Measurements from ENCODE around the gene SLC8A1.
"Not testable (repeated sequence)": the region's sequence is repeated elsewhere in the genome, so short reads cannot be mapped to it uniquely, and the experiment has no call there.

SLC8A1 gene

GRCh38 chr2:40096360-40096759, 355.5 kb downstream of the SLC8A1 start:
- DNase-seq, result no peak

GRCh38 chr2:40095000-40095399, 356.9 kb downstream of the SLC8A1 start:
- DNase-seq, result no peak

DNA sequence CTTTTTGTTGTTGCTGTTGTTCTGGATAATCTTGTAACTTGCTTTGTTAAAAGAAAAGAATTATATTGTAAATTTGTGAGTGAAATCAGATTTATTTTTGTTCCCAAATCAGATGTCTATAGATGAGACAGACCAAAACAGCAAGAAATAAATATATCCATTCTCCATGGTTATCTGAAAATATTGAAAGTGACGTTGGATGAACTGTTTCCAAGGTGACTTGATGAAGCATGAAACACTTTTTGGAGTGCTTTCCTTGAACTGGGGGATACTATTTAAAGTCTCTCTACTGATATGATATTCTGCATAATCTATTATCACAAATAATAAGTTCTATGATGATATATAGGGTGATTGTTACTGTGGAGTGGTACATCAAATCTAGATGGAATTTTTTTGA, 357.4 kb downstream of the SLC8A1 start:
- no peak for DNase-seq

DNA sequence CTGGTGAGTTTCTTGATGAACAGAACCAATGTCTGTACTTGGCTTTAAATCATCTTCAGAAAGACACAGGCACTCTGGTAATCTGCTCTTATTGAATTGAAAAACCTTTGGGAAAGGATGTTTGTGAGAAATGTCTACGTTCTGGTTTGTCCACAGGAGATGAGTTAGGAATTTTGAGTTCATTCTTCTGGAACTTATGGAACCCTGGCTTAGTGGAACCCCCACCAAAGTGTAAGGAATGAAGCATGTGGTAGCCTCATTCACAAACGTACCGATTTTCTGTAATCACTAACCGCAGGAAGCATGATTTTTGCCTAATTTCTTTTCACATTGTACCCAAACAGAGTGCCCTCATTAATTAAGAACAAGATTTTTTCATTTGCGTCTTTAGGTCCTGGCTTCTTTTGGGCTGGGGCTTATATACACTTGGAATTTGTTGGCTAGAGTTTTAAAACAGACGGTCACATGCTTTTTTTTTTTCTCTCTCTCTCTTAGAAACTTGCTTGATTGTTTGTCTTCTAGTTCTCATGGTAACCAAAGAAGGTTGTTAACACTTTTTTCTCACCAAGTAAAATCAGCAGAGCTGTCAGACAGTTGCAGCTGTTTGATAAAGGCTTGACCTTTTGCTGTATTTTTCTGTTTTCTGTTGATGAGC, 358.7 kb downstream of the SLC8A1 start:
- DNase-seq, result no peak

- DNase-seq, result no peak
Measured at GRCh38 chr2:40090044-40090443, 361.8 kb downstream of the SLC8A1 start.

GRCh38 chr2:40087927-40088326, 364.0 kb downstream of the SLC8A1 start:
- no peak for DNase-seq

DNA sequence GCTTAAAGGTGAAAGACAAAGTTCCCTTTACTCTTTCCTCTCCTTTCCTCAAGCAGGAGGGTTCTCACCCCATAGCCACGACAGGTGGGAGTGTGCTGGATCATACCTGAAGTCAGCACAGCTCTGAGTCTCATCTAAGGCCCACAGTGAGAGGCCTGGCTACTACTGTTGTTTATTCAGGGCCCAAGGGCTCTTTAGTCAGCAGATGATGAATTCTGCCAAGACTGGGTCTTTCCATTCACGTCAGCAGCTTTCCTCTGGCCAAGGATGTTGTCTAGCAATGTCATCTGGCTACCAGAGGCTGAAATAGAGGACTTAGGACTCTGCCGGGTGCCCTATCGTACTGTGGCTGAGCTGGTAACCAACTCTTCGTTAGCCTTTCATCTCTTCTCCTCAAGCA, 364.5 kb downstream of the SLC8A1 start:
- DNase-seq, result no peak

GRCh38 chr2:40085786-40086185, 366.1 kb downstream of the SLC8A1 start:
- no peak for DNase-seq

DNA sequence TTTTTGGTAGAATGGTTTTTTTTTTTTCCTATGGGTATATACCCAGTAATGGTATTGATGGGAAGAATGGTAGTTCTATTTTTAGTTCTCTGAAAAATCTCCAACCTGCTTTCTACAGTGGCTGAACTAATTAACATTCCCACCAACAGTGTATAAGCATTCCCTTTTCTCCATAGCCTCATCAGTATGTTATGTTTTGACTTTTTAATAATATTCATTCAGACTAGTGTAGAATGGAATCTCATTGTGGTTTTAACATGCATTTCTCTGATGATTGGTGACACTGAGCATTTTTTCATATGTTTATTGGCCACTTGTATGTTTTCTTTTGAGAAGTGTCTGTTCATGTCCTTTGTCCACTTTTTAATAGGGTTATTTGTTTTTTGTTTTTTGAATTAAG, 378.6 kb downstream of the SLC8A1 start:
- not testable (repeated sequence) for DNase-seq

GRCh38 chr2:40072442-40073232, 379.3 kb downstream of the SLC8A1 start:
- DNase-seq, result no peak

- no peak for DNase-seq
Measured at GRCh38 chr2:40062381-40062780, 389.5 kb downstream of the SLC8A1 start.

GRCh38 chr2:40049781-40050180, 402.1 kb downstream of the SLC8A1 start:
- DNase-seq, result no peak

- DNase-seq, result no peak
Measured at GRCh38 chr2:40048506-40048905, 403.4 kb downstream of the SLC8A1 start.

DNA sequence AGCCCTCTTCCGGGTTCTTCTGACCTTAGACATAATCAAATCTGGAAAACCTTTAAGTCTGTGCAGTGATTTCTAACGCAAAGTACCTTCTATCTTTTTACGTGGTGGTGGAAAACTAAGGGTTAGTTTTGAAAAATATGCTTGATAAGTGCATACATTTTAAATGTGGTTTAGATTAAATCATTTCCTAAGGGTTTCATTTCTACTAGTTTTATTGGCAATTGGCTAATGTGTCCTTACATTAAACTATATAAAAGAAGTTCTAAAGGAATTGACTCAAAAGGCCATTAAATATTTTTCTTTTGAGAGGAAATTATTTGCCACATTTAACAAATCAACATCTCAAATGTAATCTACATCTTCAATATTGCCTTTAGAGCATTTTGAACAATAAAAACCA, 404.5 kb downstream of the SLC8A1 start:
- DNase-seq, result no peak

Measured in CD4-positive, alpha-beta T cell treated with Interferon gamma for 1 hour (primary cell).